Putamen (tissue), 1 donor: ENCODE measurements around the gene FABP2.
"Not testable (repeated sequence)": the region's sequence is repeated elsewhere in the genome, so short reads cannot be mapped to it uniquely, and the experiment has no call there.

Experiments
- DNase-seq: peaks from one replicate; pipeline ENCODE4 v3.0.0-alpha.2; 2016; ENCODE audit warnings: low spot score

Gene FABP2

GRCh38 chr4:119310826-119311225, 11.1 kb downstream of the FABP2 start:
- no peak for DNase-seq

GRCh38 chr4:119307606-119308005, 14.3 kb downstream of the FABP2 start:
- no peak for DNase-seq

- DNase-seq, result no peak
These were observed 17.5 kb downstream of the FABP2 start for GRCh38 chr4:119304431-119304830.

DNA sequence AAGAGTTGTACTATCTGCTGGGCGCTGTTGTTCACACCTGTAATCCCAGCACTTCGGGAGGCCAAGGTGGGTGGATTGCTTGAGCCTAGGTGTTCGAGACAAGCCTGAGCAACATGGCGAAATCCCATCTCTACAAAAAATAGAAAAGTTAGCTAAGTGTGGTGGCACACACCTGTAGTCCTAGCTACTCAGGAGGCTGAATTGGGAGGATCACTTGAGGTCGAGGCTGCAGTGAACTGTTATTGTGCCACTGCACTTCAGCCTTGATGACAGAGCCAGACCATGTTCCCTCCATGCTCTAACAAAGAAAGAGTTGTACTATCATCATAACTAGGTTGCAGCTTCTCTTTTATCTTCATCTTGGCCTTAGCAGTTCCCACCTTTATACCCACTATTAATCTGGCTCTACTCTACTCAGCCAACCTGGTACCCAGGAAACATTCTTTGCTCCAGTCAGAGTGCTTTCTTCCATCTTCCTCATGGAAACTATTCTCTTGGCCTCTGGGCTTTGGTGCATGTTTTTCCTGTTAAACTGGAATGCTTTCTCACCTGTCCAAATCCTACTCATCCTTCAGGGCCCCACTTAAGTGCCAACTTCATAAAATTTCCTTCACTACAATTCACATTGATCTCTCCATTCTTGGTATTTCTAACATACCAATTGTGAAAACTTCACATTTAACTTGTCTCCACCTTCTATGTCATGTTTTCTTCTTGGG, 18.2 kb downstream of the FABP2 start:
- DNase-seq, result no peak

GRCh38 chr4:119302073-119302832, 19.7 kb downstream of the FABP2 start:
- DNase-seq, result no peak

GRCh38 chr4:119300101-119300978, 21.6 kb downstream of the FABP2 start:
- peak; percentile 87 for DNase-seq

DNA sequence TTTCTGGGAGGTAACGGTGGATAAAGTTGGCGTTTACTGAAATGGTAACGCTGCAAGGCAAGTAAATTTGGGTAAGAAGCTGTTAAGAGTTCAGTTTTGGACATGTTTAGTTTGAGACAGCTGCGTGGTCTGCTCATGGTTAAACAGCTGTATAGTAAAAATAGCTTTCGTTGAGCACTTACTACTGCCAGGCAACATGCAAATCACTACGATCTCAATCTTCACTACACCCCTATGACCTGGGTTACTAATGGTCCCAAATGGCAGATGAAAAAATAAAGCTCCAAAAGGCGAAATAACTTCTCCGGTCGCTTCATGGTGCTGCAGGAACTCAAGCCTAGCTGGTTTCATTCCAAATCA, 22.2 kb downstream of the FABP2 start:
- no peak for DNase-seq

GRCh38 chr4:119299260-119299671, 22.7 kb downstream of the FABP2 start:
- DNase-seq, result no peak

DNA sequence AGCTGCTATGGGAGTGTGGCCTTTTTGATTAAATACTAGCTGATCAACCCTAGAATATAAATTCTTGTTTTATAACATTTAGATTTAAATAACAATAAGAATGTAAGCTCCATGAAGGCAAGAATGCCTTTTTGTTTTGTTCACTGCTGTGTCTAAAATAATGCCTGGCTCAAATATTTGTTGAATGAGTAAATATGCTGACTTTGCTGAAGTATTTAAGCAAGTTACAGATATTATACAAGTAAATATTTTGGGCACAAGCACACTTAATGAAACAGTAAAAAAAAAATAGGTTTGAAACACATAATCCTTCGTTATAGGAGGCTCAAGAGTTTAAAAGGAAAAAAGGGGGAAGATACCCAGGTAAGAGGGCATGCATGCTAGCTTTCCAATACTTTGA, 24.1 kb downstream of the FABP2 start:
- no peak for DNase-seq

- DNase-seq, result no peak
These were observed 25.6 kb downstream of the FABP2 start for GRCh38 chr4:119296356-119296755.

GRCh38 chr4:119290598-119290997, 31.3 kb downstream of the FABP2 start:
- no peak for DNase-seq

- DNase-seq, result no peak
These were observed 32.6 kb downstream of the FABP2 start for GRCh38 chr4:119289313-119289712.

DNA sequence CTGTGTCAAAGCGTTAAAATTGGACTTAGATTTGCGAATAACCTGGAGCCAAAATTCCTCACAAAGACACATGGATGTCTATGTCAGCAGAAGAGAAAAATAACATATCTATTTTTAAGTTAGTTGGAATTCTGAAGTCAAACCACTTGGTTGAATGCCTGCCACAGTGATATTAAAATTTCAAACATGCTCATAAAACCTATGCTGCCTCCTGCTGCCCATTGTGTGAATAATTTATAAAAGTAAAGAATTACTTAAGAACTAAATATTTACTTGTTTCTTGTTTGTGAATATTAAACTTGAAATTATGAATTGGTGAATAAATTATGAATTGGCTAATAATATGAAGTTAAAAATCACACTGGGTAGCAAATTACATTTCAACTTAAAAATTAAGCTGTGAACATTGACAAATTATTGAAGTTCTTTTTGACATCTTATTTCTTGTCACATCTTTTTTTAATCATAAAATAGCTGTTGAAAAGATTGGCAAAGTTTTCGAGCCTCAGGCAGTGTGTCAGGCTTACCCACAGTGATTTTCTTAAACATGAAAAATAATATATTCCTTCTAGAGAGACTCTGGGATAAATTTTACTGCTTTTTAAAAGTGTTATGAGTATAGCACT, 35.4 kb downstream of the FABP2 start:
- DNase-seq, result peak; percentile 23

- no peak for DNase-seq
These were observed 36.8 kb downstream of the FABP2 start for GRCh38 chr4:119284876-119285780.

DNA sequence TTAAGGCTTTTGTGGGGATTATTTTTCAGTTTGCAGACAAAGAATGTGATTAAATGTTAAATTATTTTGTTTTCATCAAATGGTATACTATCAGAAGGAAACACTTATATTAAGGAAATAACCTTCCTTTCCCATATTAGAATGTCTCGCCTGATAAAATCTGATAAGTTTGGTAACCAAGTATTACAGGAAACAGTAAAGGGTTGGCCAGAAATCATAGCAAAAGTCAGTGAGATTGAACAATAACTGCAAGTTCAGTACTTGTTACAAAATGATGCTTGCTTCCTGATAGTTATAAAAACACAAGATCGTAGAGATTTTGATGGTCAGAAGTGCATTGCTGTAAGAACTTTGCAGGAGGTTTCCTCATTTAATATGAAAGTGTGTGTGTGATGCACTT, 40.5 kb downstream of the FABP2 start:
- no peak for DNase-seq

DNA sequence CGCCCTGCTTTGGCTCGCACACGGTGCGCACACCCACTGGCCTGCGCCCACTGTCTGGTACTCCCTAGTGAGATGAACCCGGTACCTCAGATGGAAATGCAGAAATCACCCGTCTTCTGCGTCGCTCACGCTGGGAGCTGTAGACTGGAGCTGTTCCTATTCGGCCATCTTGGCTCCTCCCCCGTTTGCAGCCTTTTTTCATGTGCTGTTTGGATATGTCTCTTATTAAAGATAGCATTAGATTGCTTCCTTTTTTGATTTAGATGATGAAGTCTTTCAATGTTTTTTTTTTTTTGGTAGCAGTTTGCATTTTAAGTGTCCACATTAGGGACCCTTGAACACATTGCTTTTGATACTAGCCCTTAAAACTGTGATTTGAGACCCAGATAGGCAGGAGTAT, 42.0 kb downstream of the FABP2 start:
- DNase-seq, result not testable (repeated sequence)

- DNase-seq, result not testable (repeated sequence)
These were observed 42.4 kb downstream of the FABP2 start for GRCh38 chr4:119279541-119279940.

DNA sequence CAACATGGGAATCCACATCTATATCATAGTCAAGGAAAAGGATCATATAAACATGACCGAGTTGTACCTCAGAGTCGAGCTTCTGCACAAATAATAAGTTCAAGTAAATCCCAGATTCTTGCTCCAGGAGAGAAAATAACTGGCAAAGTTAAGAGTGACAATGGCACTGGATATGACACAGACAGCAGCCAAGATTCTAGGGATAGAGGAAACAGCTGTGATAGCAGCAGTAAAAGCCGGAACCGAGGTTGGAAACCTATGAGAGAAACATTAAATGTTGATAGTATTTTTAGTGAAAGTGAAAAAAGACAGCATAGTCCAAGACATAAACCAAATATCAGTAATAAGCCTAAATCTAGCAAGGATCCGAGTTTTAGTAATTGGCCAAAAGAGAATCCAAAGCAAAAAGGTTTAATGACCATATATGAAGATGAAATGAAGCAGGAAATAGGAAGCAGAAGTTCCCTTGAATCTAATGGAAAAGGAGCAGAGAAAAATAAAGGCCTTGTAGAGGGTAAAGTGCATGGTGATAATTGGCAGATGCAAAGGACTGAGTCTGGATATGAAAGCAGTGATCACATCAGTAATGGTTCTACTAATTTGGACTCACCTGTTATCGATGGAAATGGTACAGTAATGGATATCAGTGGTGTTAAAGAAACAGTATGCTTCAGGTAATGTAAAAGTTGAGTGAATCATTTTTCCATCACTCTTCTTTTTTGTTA, 50.4 kb downstream of the FABP2 start:
- no peak for DNase-seq

- DNase-seq, result no peak
These were observed 53.5 kb downstream of the FABP2 start for GRCh38 chr4:119268466-119268865.
